ENCODE measurements around the gene WNK3.
"Not testable (repeated sequence)": the region's sequence is repeated elsewhere in the genome, so short reads cannot be mapped to it uniquely, and the experiment has no call there.

The WNK3 gene

DNA sequence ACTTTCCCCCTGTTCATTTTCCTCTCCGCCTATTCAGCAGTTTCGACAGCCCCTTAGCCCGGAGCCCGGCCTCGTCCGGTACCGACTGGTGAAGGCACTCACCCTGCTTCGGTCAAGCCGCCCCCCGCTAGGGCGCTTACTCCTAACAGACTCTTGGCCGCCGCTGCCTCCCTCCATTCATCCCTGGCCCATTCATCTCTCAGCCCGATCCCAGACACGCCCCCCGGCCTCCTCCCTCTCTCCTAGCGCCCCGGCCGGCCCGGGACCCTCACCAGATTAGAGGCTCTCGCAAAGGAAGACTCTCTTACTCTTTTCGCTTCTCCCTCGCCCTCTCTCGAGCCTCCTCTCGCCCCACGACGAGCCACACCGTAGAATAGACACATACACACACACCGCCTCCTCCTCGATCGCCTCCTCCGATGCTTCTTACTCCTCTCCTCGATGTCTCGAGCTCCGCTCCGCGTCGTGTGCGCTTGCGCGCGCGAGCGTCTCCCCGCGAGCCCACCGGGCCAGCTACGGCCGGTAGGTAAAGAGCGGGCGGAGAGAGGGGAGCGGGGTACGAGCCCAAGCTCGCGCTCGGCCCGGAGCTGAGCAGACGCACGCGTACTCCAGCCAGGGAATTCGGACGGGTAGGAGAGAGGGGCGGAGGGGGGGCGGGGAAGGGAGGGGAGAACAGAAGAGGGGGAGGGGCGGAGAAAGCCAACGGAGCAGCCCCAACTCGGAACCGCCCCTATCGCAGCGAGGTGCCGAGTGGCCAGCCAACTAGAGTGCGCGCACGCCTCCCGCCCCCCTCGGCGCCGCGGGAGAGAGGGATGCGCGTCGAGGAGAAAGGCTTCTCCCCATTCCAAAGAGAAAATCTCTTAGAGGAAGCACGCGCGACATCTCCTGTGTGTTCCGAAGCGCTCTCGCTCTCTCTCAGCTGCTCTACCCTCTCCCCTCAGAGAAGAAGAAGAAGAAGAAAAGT is at the start of gene WNK3:
Gene WNK3, minus strand, starts transcription at position 633 of the 964 bp plus-strand sequence.
- DNase-seq (ENCODE audit: extremely low spot score, insufficient read length, low read depth) (no peak), FAIRE-seq (no peak)

DNA sequence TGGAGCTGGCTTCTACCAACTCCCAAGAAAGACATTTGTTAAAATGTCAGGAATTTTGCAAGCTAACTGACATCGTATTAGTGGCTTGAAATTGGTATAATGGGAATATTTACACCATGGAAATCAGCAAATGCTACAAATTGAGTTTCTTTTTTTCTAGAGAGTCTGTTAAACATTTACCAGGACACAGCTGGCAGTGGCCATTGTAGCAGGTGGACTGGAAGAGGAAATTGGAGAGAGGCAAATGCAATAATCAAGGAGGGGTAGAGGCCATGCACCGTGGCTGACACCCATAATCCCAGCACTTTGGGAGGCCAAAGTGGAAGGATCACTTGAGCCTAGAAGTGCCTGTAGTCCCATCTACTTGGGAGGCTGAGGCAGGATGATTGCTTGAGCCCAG is 49.4 kb upstream of the WNK3 start:
- DNase-seq (ENCODE audit: extremely low spot score, insufficient read length, low read depth) (no peak), FAIRE-seq (no peak)

DNA sequence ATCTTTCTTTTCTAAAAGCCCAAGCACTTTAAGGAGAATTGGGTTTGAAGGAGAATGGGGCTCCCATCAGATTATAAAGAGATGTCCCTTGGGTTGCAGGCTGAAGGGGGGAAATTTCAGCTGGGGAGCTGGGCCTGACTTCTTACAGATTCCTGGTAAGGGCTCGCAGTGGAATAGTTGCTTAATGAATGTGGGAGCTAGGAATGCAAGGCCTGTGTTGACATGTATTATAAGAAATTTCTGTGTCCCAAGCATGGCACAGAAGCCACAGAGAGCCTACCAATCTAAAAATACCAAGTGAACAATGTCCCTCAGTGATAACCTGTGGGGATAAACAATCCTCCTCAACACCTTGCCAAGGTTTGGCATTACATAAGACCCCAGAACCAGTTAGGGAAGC is 39.3 kb upstream of the WNK3 start:
- FAIRE-seq, result no peak
- DNase-seq (ENCODE audit: extremely low spot score, insufficient read length, low read depth), result no peak

DNA sequence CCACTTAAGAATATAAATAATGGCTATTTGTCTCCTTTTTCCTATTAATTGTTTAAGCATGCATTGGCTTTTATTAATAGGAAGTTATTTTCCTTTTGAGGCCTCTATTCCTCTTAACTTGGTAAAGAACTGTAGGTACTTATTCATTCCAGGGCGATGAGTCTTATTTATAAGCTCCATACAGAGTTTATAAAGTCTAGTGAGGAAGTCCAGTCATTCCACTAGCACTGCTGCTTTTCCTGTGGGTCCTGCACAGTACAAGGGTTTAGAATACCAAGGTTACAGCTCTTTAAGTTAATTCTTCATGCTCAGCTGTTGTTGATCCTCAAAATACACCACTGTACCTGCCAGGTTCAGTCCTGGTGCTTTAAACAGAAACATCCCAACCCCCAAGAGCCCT is 28.5 kb upstream of the WNK3 start:
- DNase-seq (ENCODE audit: extremely low spot score, insufficient read length, low read depth) (no peak), FAIRE-seq (no peak)

DNA sequence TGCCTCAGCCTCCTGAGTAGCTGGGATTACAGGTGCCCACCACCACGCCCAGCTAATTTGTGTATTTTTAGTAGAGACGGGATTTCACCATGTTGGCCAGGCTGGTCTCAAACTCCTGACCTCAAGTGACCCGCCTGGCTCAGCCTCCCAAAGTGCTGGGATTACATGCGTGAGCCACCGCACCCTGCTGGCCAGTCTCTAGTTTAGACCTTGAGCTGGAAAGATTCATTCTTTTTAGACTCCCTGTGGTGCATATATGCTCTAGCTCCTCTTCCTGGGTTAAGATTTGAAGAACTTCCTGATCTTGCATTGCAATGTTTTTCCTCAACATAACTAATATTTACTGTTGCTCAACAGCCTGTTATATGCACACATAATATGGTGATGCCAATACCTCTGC is 26.8 kb upstream of the WNK3 start:
- FAIRE-seq; DNase-seq (ENCODE audit: extremely low spot score, insufficient read length, low read depth): not testable (repeated sequence)

DNA sequence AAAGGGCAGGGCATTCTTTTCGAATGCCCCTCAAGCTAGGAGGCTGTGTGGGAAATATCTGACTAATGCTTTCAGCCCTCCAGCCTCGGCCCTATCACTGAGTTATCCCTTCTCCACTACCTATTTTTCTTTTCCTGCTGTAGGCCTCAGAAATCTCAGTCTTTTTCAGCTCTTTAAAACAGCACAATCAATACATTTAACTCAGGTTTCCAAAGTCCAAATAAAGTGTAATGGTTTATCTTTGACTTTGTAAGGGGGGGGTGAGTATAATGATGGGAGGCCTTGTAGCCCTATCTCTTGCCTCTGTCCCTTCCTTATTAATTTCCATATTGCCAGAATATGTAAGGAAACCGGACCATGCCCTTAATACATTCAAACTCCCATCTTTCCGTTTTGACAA is 1.6 kb upstream of the WNK3 start:
- FAIRE-seq, result no peak

DNA sequence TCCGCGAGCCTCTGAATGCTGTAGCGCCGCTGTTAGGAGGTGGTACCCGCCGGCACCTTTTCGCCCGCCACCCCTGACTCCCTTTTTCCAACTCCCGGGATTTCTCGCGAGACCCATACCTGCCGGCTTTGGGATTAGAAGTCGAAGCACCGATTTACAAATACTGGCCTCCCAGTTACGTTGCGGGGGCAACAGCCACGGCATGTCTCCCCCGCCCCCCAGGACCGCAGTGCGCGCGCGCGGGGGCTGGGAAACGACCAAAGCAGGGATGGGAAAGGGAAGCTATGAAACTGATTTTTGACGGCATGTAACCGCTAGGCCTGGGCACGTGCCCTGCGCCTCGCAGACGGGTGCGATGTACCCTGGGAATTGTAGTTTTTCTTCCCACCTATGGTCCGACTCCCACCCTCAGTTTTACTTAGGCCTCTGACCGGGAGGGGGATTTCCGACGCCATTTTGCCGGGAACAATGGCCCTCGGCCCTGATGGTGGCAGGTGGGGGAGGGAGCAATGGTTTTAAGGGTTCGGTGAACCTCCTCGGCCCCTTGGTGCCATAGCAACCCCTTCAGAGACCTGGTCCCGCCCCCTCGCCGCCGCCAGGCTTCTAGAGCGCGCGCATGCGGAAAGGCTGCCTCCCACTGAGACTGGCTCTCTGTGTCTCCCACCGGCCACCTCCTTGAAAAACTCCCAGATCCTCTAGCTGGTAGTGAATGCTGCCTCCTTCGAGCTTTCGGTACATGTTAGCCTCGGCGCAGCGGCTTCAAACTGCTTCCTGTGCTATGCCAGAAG is 772 bp upstream of the WNK3 start:
- no peak for FAIRE-seq
- no peak for DNase-seq (ENCODE audit: extremely low spot score, insufficient read length, low read depth)

More for the DNA sequence above, 1.6 kb upstream of the WNK3 start:
- no peak for DNase-seq (ENCODE audit: extremely low spot score, insufficient read length, low read depth)

DNA sequence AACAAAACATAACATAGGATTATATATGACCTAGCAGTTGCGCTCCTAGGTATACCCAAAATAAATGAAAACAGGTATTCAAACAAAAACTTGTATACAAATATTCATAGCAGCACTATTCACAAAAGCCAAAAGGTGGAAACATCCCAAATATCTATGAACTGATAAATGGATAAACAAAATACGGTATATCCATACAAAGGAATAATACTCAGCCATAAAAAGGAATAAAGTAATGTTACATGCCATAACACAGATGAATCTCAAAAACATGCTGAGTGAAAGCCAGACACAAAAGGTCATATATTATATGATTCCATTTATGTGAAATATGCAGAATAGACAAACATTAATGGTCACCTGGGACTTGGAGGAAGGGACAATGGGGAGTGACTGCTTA is 5.2 kb downstream of the WNK3 start:
- DNase-seq (ENCODE audit: extremely low spot score, insufficient read length, low read depth) (no peak), FAIRE-seq (no peak)

DNA sequence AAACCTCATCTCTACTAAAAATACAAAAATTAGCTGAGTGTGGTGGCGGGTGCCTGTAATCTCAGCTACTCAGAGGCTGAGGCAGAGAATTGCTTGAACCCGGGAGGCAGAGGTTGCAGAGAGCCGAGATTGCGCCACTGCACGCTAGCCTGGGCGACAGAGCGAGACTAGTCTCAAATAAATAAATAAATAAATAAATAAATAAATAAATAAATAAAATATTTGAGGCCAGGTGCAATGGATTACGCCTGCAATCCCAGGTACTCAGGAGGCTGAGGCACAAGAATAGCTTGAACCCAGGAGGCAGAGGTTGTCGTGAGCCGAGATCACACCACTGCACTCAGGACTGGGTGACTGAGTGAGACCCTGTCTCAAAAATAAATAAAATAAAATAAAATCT is 20.5 kb downstream of the WNK3 start:
- FAIRE-seq; DNase-seq (ENCODE audit: extremely low spot score, insufficient read length, low read depth): not testable (repeated sequence)

DNA sequence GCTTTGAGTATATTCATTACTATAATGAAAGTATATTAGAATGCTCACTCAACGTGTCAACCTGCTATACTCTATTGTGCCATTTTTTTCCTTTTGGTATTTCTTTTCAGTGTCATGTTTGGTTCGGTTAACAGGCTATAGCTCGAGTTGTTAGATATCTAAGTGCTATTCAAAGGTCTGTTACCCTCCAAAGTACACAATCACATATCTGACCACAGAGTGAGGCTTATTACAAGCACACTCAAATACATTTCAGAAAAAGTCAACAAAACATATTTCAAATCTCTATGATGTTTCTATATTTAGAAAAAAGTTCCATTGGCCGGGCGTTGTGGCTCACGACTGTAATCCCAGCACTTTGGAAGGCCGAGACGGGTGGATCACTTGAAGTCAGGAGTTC is 32.8 kb downstream of the WNK3 start:
- DNase-seq (ENCODE audit: extremely low spot score, insufficient read length, low read depth) (no peak), FAIRE-seq (no peak)

DNA sequence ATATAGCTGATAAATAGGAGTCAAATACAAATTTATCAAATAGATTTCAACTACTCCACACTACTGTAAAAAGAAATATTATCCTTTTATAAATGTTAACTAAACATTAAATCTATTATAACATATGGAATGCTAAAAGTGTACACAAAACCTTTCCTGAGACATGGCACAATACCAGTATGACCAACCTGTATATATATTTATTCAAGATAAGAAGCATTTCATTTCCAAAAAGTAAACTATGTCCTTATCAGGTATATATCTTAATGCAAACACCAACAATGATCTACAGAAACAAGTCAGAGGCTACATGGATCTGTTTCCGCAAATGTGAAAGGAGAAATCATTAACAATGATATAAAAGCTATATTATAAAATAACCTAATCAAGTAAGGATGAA is 37.8 kb downstream of the WNK3 start:
- no peak for DNase-seq (ENCODE audit: extremely low spot score, insufficient read length, low read depth)
- no peak for FAIRE-seq

DNA sequence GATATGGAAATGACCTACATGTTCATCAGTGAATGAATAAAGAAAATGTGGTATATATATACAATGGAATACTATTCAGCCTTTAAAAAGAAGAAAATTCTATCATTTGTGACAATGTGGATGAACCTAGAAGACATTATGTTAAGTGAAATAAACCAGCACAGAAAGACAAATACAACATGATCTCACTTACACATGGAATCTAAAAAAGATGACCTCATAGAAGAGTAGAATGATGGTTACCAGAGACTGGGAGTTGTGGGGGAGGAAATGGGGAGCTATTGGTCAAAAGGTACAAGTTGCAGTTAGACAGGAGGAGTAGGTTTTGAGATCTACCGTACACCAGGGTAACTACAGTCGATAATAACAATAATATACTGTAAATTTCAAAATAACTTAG is 51.5 kb downstream of the WNK3 start:
- DNase-seq (ENCODE audit: extremely low spot score, insufficient read length, low read depth) (no peak), FAIRE-seq (no peak)

DNA sequence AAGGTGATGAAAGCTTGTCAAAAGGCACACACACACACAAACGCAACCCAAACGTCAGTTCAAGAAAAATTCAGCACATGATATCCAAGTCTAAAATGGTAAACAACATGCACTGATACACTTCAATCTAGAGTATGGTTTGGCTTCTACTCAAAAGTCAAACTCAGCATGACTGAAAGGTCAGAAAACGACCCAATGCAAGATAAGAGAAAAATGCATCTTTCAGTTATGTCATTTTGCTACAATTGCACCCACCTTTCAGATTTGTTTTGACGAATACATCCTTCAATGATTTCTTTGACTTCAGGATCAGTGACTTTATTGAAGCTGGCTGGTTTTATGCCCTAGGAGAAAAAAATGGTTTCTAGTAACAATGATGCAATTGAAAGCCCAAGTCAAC is 56.3 kb downstream of the WNK3 start:
- FAIRE-seq, result no peak
- no peak for DNase-seq (ENCODE audit: extremely low spot score, insufficient read length, low read depth)

DNA sequence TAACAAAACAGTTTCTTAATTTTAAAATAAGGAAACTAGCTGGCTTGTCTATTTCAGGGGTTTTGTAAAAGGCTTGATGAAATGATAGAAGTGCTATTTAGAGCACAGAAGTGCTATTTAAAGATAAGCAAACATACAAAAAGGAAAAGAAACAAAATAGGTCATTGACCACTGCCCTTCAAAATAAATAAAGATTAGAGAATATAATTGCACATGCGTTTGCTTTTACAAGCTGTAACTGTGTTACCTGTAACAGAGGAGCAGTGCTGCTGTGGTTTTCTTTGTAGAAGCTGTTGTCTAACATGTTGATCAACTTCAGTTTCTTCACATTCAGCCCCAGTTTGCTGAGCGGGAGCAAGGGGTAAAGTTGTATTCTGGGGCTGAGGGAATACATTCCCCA is 63.5 kb downstream of the WNK3 start:
- no peak for FAIRE-seq
- DNase-seq (ENCODE audit: extremely low spot score, insufficient read length, low read depth), result no peak

DNA sequence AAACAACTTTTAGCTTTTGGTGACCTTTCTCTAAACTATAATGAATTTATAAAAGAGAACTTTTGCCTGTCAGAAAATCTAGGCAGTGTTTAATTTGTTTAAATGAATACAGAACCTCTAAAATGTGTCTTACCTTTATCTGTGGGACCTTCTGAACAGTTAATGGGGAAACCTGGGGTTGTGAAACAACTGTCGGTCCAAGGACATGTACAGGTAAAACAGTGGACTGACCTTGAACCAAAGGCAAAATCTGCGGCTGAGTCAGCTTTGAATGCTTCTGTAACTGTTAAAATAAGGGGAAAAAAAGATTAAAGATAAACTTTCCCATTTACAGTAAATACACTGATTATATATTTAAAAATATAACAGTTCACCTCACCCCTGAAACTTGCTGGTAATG is 65.1 kb downstream of the WNK3 start:
- FAIRE-seq, result no peak

DNA sequence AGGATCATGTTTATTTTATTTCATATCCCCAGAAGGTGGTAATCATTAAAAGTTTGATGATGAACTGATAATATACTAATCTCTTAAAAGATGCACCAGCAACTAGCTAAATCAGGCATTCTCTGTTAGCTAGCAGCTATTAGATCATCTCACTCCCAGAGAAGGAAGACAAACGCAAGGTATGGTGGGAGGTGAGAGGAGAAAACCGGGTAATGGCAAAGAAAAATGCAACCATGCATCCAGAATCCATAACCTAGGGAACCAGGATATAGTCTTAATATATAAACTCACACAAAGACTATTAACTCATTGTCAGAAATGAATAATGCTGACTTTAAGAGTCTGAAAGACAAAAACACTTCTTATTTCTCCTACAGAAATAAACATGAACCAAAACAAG is 66.1 kb downstream of the WNK3 start:
- FAIRE-seq (no peak), DNase-seq (ENCODE audit: extremely low spot score, insufficient read length, low read depth) (no peak)

More for the DNA sequence above, 65.1 kb downstream of the WNK3 start:
- no peak for DNase-seq (ENCODE audit: extremely low spot score, insufficient read length, low read depth)

DNA sequence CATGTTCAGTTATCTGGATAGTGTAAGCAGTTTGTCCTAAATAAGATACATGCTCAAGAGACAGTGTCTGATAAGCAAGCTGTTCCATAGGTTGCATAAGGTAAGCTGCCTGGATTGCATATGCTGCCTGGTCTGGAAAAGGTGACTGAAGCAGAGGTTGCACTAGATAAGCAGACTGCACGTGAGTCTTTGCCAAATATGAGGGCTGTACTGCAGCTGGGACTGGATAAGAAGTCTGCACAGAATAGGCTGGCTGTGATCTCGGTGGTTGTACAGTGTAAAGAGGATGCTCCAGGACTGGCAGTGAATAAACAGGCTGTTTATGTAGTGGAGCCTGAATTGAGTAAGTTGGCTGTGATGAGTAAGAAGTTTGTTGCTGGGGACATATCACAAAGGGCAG is 68.9 kb downstream of the WNK3 start:
- DNase-seq (ENCODE audit: extremely low spot score, insufficient read length, low read depth) (no peak), FAIRE-seq (no peak)

DNA sequence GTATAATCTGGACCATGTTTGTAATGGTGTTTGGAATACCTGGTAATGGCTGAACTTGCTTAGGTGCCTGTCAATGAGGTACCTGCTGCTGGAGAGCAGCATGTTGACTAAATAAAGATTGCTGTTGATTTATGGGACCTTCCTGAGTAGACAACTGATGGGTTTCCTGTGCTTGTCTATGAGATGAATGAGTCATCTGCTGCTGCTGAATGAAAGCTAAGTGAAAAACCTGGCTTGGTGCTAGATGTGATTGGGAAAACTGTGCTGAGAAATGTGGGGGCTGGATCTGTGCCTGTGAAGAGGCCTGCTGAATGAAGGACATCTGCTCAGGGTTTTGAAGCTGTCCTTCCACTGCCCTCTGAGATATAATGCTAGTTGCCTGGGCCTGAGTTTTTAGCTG is 69.6 kb downstream of the WNK3 start:
- DNase-seq (ENCODE audit: extremely low spot score, insufficient read length, low read depth), result no peak
- no peak for FAIRE-seq

DNA sequence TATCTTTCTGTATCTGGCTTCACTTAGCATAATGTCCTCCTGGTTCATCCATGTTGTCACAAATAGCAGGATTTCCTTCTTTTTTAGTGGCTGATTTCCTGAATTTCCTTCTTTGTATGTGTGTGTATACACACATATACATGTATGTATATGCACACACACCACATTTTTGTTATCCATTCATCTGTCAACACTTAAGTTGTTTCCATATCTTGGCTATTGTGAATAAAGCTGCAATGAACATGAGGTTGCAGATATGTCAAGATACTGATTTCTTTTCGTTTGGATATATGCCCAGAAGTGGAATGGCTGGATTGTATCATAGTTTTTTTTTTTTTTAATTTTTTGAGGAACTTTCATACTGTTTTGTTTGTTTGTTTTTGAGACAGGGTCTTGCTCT is 76.2 kb downstream of the WNK3 start:
- no peak for DNase-seq (ENCODE audit: extremely low spot score, insufficient read length, low read depth)
- no peak for FAIRE-seq

DNA sequence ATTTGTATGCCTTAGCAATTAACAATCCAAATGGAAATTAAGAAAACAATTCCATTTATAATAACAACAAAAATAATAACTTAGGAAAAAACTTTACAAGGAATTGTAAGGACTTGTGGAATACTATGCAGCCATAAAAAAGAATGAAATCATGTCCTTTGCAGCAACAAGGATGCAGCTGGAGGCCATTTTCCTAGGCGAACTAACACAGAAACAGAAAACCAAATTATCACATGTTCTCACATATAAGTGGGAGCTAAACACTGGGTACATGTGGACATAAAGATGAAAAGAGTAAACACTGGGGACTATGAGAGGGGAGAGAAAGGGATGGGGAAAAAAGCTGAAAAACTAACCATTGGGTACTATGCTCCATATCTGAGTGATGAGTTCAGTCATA is 77.4 kb downstream of the WNK3 start:
- DNase-seq (ENCODE audit: extremely low spot score, insufficient read length, low read depth), result no peak
- FAIRE-seq, result no peak

DNA sequence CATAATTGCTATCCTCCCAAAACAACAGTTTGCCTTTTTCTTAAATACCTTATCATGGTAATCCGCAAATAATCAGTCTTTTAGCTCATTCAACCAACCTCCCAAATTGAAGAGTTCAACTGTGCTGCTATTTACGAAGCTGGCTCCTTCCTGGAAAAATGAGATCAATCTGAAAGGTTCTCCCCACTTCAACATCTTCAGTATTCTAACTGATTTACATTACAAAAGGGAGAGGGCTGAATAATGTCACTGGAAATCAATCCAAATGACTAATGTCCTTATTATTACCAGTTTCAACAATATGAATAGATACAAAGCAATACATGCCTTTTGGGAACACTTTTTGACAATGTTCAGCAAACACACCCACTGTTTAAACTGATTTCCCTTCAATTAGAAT is 86.2 kb downstream of the WNK3 start:
- DNase-seq (ENCODE audit: extremely low spot score, insufficient read length, low read depth) (no peak), FAIRE-seq (no peak)
